KOPT-K1 (cell line): Measurements from ENCODE around the gene BACE2.

Experiments used
- H3K27ac ChIP-seq: fragments of 200-600 bp; sonication (generic); 2 replicates; pipeline ENCODE4 v1.5.1; 2016; ENCODE audit warnings: antibody characterized with exemption, mild to moderate bottlenecking, low read depth, low read length; ENCODE audit not compliant: poor library complexity, severe bottlenecking
- H3K36me3 ChIP-seq: fragments of 200-600 bp; sonication (generic); 2 replicates; pipeline ENCODE4 v1.5.1; 2017; ENCODE audit warnings: antibody characterized with exemption, mild to moderate bottlenecking, low read length, moderate library complexity; ENCODE audit not compliant: insufficient read depth
- H3K9me3 ChIP-seq: fragments of 200-600 bp; sonication (generic); 2 replicates; pipeline ENCODE4 v1.5.1; 2017; ENCODE audit warnings: antibody characterized with exemption, low read length, mild to moderate bottlenecking; ENCODE audit not compliant: insufficient read depth, poor library complexity, severe bottlenecking

BACE2 gene

DNA sequence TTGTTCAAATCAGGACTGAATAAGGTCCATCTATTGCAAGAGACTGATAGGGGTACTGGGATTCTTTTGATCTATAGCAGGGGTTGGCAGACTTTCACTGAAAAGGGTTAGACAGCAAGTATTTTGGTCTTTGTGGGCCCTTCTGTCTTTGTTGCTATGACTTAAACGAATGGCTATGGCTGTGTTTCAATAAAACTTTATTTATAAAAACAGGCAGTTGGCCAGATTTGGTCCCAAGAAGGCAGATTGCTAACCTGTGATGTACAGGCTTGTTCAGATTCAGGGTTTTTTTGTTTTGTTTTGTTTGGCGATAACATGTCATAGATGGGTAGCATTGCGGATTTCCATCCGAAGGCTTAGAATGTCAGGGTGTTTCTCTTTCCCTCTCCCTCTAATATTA lies 3.9 kb upstream of the BACE2 start:
- Histone ChIP-seq H3K27ac (no peak overlapping the region), H3K9me3 (no peaks in the 10 kb centered on the region), H3K36me3 (no peaks in the 10 kb centered on the region)

DNA sequence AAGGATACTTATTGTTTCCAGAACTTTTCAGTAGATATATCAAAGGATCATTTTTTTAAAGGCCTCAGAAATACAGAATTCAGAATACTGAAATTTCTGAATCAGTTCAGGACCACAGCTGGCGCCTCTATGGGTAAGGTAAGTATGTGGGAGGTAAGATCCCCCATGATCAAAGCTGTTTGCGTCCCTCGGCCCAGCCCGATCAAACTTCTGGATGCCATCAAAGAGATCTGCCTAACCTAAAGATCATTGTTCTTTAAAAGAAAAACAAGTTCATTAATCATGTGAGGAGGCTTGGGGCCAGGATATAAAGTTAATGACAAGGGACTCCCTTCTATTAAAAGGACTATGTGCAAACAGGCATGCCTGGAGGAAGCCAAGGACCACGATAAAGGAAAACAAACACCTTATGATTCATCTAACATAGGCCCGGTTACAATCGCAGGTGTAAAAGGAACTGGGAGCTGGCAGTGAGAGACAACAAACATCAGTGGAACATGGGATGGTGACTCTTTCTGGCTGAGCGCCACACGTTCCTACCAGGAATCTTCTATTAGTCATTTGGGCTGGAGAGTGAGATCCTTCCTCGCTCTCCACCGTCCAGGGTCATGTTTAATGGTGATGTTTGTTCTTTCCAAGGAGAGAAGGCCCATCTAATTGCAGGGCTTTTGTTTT lies 2.8 kb upstream of the BACE2 start:
- Histone ChIP-seq H3K27ac (no peak overlapping the region), H3K9me3 (no peaks in the 10 kb centered on the region), H3K36me3 (no peaks in the 10 kb centered on the region)

DNA sequence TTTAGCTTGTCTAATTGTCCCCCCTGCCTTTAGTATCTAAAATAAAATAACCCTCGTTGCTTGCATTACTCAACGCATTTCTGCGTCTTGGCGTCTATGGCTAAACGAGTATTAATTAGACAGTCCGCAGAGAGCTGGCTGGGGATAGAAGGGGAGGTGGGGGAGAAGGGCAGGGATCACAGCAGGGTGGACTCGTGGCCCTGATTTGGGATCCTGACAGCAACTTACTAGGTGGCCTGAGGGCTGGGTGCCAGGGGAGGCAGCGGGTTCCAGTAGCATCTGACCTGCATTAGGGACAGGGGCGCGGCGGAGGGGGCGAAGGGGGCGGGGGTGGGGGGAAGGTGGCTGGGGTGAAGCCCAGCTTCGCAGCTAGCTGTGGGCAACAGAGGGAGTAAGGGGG lies 1.1 kb upstream of the BACE2 start:
- Histone ChIP-seq H3K27ac (no peak overlapping the region), H3K9me3 (no peaks in the 10 kb centered on the region), H3K36me3 (no peaks in the 10 kb centered on the region)

DNA sequence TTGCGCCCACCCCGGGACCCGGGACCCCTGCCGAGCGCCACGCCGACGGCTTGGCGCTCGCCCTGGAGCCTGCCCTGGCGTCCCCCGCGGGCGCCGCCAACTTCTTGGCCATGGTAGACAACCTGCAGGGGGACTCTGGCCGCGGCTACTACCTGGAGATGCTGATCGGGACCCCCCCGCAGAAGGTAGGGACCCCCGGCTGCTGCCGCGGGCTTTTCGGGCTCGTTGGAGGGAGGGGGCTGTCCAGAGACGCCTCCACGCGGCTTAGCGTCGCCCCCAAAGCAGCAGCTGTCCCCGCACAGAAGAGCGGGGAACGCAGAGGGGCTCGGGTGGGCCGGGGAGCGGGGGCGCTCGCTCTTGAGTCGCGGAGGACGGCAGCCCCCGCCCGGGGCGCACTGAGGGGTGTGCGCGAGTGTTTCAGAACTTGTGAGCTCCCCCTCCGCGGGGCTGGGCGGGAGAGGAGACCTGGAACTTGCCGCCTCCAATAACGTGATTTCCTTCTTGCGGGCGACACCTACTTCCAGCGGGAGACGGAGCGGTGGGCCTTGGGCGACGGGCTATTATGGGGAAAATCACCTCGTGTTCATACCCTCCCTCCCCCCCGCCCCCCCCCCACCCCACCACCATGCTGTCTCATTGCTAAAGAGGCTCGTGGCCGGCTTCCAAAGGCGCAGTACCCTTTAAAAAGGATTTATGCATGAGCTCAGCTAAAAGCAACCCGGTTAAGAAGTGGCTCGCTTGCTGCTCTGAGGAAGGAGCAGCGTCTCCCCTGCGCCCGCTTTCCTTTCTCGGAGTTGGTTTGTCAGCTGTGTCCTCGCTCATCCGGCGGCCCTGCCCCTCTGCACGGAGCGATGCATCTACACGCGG lies 664 bp downstream of the BACE2 start:
- H3K27ac ChIP-seq, result no peak overlapping the region
- no peaks in the 10 kb centered on the region for H3K9me3 ChIP-seq
- no peaks in the 10 kb centered on the region for H3K36me3 ChIP-seq

DNA sequence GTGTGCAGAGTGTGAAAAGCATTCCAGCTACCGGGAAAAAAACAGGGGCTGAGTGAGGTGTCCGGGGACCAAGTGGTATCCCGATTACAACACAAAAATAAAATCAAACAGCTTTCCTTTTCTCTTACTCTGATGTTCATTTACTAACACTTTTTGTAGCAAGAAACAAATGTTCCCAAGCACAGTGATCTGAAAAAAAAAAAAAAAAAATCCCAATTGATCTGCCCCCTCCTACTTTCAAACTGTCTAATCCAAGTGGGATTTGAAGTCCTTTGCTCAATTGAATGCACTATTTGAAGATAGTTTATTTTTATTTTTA lies 1.3 kb downstream of the BACE2 start:
- H3K27ac ChIP-seq, result no peak overlapping the region
- H3K36me3 ChIP-seq, result no peaks in the 10 kb centered on the region
- H3K9me3 ChIP-seq, result no peaks in the 10 kb centered on the region

DNA sequence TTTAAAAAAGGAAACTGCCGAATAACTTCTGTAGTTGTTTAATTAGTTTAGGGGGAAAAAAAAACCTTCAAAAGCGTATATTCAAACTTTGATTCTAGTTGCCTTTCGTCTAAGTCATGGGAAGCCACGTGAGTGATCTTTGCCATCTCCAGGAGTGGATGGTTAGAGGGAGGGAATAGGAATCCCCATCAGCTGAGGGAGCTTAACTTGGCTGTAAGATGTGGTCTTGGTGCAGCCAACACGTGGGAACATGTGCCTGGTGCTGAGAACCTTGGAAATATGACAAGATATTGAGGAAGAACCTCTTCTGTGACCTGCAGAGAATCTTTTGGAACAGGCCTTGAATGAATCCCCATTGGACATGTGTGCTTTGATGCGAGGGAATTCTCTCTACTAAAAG lies 1.7 kb downstream of the BACE2 start:
- Histone ChIP-seq H3K36me3 (no peaks in the 10 kb centered on the region), H3K27ac (no peak overlapping the region), H3K9me3 (no peaks in the 10 kb centered on the region)

DNA sequence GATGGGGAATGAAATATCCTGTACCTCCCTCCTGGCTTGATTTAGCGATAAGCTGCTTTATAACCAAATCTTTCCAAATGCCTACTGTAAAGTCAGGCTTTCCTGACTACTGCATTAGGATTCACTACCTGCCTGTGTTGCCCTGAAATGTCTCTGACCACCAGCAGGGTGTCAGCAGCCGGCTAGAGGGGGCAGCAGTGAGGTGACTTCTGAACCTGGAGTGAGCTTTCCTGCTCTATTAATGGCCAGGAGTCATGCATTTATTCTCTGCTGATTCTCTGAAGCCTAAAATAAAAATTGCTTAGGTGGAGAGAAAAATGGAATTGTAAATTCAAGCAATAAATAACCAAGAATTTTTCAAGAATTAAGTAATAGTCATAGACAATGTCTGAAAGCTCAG lies 2.5 kb downstream of the BACE2 start:
- Histone ChIP-seq H3K27ac (no peak overlapping the region), H3K9me3 (no peaks in the 10 kb centered on the region), H3K36me3 (no peaks in the 10 kb centered on the region)

DNA sequence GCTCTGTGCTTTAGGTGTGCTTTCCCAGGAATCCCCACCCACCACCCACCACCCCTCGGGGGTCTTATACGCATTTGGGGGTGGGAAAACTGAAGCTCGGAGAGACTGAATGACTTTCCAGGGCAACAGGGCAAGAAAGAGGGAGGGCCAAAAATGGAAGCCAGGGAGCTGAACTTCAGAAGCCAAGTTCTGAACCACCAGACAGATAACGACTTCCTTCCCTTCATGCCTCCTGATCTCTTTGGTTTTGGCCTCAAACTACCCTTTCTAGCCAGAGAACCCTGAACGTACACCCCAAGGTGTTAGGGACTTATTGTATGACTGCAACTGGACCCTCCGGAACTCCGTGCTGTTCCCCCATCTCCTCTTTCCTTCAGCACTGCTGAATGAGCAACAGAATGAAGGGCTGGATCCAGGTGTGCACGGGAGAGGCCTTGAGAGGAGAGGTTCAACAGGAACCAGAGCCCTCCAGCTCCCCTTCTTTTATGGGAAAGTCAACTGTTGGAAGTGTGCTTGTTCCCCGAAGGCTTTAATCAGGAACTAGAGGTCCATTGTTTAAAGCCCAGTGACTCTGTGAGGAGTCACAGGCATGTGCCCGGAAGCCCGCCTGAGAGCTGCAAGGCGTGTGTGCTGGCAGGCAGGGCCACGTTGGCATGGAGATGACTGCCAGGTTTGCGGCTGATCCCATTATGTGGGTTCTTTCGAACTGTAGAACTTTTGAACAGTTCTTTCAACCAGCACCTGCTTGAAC lies 3.1 kb downstream of the BACE2 start:
- H3K9me3 ChIP-seq, result no peaks in the 10 kb centered on the region
- H3K36me3 ChIP-seq, result no peaks in the 10 kb centered on the region
- H3K27ac ChIP-seq, result no peak overlapping the region

DNA sequence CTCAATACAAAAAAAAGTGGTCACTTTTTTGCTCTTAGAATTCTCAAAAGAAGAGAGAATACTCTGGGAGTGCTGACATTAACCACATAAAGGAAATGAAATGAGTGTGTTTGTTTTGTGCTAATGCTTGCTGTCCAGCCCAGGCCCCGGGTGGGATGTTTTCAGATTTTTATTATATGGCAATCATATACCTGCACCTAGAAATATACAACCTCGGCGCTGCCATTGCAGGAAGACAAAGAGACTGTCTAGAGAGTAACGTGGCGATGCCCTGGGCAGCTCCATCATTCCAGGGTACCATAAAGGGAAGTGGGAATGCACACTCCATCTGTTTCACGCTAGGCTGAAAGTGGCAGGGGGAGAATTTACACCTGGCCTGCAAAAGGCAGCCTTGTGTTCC lies 7.1 kb downstream of the BACE2 start:
- no peak overlapping the region for H3K27ac ChIP-seq
- no peaks in the 10 kb centered on the region for H3K9me3 ChIP-seq
- H3K36me3 ChIP-seq, result no peaks in the 10 kb centered on the region

DNA sequence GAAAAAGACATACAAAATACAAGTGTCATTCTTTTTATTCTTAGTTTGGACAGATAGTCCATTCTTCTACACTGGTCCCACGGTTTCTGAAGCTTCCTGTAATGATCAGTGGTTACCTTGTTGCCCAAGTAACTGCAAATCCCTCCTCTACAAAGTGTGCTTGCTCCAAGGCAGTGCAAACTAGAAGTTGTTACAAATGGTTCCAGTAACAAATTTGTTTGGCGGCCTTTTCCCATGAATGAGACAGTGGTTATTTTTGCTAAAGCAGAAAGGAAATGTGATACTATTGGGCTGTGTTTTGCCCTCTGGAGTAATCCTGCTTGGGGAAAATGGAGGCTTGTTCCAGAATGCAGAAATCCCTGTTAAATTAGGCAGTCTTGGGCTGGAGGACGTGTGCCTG lies 8.9 kb downstream of the BACE2 start:
- no peaks in the 10 kb centered on the region for H3K36me3 ChIP-seq

DNA sequence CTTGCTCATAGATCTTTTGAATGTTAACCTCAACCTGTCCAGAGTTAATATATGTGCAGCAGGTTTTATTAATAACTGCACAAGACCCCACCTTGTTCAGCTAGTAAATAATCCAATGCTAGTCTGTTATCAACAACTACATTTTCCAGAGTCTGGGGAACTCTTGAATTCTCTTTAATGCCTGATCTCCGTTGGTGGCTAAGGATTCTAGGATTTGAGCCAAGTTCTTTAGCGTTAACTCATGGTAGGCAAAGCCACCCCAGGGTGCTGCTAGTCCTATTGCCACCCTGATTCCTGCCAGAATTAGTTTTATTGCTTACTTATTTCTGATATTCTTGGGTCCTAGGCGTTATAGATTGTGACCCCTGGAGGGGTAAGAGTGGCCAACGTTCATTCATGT lies 12.8 kb downstream of the BACE2 start:
- no peaks in the 10 kb centered on the region for H3K36me3 ChIP-seq
- no peaks in the 10 kb centered on the region for H3K9me3 ChIP-seq
- no peak overlapping the region for H3K27ac ChIP-seq

More for the DNA sequence above, 8.9 kb downstream of the BACE2 start:
- Histone ChIP-seq H3K27ac (no peak overlapping the region), H3K9me3 (no peaks in the 10 kb centered on the region)

DNA sequence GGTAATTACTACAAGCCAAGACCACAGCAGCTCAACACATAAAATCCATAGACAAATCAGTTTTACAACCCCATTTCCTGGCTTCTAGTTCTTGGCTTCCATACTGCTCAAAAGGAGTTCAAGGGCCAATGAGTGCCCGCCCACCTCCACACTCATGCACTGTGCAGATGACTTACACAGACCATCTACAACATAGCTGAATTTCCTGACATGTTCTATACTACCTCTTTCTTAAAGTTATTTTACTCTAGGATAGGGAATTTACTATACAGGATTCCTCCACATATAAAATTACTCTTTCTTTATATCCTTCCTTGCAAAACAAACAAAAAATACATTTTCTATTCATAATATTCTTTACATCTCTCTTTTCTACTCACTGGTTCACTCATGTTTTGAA lies 14.6 kb downstream of the BACE2 start:
- no peaks in the 10 kb centered on the region for H3K36me3 ChIP-seq
- no peaks in the 10 kb centered on the region for H3K9me3 ChIP-seq
- no peak overlapping the region for H3K27ac ChIP-seq

DNA sequence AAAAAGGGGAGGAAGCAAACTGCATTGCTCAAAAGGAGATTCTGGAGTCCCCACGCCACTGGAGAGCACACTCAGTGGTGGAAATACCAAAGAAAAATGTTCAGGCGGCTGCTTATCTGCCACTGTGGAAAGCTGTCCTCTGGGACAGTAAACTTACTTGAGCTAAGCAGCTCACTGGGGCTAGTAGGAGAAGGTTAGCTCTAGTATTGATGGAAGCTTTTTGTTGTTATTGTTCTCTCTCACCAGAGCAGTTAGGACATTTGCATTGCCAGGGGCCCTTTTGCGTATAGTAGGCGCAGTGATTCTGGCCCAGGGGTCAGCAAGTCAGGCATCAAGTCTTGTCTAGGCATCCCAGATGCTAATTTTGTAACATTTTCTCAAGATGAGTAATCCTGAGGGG lies 15.6 kb downstream of the BACE2 start:
- H3K27ac ChIP-seq, result no peak overlapping the region
- H3K36me3 ChIP-seq, result no peaks in the 10 kb centered on the region
- no peaks in the 10 kb centered on the region for H3K9me3 ChIP-seq

DNA sequence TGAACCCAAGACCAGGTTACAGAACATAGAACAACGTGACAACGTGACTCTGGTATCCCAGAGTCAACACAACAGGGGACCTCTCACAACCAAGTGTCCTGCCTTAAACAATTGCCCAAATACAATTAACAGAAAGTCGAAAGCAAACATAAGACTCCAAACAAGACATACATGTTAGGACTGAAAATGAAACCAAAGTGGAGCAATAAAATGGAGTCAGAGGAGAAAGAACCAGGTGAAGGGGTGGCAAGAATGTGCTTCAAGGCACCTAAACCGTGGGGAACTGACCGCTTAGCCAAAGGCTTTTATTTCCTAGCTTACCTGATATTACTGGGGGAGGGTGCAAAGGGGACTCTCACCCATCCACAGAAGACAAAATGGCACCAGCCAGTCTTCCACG lies 17.8 kb downstream of the BACE2 start:
- H3K27ac ChIP-seq, result no peak overlapping the region
- no peaks in the 10 kb centered on the region for H3K36me3 ChIP-seq
- no peaks in the 10 kb centered on the region for H3K9me3 ChIP-seq

DNA sequence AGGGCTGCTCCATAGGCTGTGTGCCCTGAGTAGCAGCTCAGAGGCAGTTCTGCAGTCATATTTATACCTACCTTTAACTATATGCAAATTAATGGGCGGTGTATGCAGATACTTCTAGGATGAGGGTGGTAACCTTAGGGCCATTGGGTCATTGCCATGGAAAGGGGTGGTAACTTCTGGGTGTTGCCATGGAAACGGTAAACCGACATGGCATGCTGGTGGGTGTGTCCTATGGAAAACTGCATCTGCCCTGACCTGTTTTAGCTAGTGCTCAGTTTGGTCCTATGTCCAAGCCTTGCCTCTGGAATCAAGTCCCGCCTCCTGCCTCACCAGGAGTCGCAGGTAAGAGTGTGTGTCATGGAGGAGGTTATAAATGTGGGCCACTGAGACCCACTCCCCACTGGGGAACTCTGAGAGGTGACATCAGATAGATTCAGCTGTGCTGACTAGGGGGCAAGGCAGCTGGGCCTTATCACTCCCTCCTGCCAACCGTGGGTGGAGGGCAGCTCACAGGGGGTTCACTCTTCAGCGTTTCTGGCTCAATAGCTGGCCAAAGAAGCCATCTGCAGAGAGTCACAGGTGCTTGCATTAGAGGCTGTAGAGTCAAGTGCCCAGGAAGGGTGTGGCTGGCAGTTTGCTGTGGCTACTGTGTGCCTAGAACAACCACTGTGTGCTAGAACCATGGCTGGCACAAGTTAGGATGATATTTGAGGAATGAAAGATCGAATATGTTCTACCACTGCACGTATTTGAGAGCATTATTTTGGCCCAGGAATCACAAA lies 19.0 kb downstream of the BACE2 start:
- Histone ChIP-seq H3K9me3 (no peaks in the 10 kb centered on the region), H3K36me3 (no peaks in the 10 kb centered on the region), H3K27ac (no peak overlapping the region)
